ENCODE measurements around the gene FNIP2. TPM values are rescaled to one million over a fixed set of nuclear protein-coding genes. Genes with fewer than 3 reads are reported as not detected.

The FNIP2 gene
- total and polyA plus RNA-seq, 9 of the 15 experiments (the other 6 are each of a cell fraction or from before 2014, with no cell fraction given), result 1.7 to 15.5 (median 8.3) TPM

- TF ChIP-seq ZNF592 (IDR thresholded peaks at IDR 0.05) (peak; percentile 93), RNF2 (IDR thresholded peaks at IDR 0.05) (peak; percentile 88), NCOR1 (IDR thresholded peaks at IDR 0.05) (peak; percentile 60; the same call in 1 of the 2 replicates)
These were observed 133.7 kb downstream of the FNIP2 start (continued) for GRCh38 chr4:158902280-158903078.

DNA sequence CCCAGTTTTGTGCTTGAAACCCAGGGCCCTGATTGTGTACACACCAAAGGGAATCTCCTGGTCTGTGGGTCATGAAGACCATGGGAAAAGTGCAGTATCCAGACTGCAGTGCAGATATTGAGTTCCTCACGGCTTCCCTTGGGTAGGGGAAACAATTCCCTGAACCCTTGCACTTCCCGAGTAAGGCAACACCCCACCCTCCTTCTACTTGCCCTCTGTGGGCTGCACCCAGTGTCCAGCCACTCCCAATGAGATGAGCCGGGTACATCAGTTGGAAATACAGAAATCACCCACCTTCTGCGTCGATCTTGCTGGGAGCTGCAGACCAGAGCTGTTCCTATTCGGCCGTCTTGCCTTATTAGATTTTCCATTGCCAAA lies 134.2 kb downstream of the FNIP2 start:
- ChIA-PET POLR2A (interaction anchor here (1.0 to 1.7 kb wide), 4 partner anchors 10 to 116 kb away, joined by 3 to 7 read pairs (median 5); no protein-coding TSS in a partner anchor), CTCF (ENCODE audit: low intra/inter-chr PET ratio) (no interaction called here)
- TF ChIP-seq NFRKB (IDR thresholded peaks at IDR 0.05; ENCODE audit: low read depth), result 0 out of 2 replicates have a peak, but pooled peaks have one; percentile 21
- TF ChIP-seq, protein P1, sequence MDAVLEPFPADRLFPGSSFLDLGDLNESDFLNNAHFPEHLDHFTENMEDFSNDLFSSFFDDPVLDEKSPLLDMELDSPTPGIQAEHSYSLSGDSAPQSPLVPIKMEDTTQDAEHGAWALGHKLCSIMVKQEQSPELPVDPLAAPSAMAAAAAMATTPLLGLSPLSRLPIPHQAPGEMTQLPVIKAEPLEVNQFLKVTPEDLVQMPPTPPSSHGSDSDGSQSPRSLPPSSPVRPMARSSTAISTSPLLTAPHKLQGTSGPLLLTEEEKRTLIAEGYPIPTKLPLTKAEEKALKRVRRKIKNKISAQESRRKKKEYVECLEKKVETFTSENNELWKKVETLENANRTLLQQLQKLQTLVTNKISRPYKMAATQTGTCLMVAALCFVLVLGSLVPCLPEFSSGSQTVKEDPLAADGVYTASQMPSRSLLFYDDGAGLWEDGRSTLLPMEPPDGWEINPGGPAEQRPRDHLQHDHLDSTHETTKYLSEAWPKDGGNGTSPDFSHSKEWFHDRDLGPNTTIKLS (IDR thresholded peaks at IDR 0.05; ENCODE audit: borderline replicate concordance, low read depth), result 0 out of 2 replicates have a peak, but pooled peaks have one; percentile 28
- TF ChIP-seq JUND (IDR thresholded peaks at IDR 0.05; ENCODE audit: borderline replicate concordance, low read depth, low read length), result no peak
- 0 out of 3 replicates have a peak, but pooled peaks have one; percentile 6 for TF ChIP-seq JUND (tag; IDR thresholded peaks at IDR 0.05; ENCODE audit: borderline replicate concordance, low read depth, low read length)
- no peak for TF ChIP-seq ELF1 (tag; IDR thresholded peaks at IDR 0.05)
- TF ChIP-seq FOSL1 (tag; conservative IDR thresholded peaks at IDR 0.05), result 0 out of 2 replicates have a peak, but pooled peaks have one; percentile 4
- TF ChIP-seq KLF1 (tag; IDR thresholded peaks at IDR 0.05), result 0 out of 2 replicates have a peak, but pooled peaks have one; percentile 1
- TF ChIP-seq TAF7 (tag; IDR thresholded peaks at IDR 0.05), result no peak
- peak; percentile 47; the same call in 1 of the 2 replicates for TF ChIP-seq GTF2A2 (tag; IDR thresholded peaks at IDR 0.05)
- TF ChIP-seq THRAP3 (IDR thresholded peaks at IDR 0.05; ENCODE audit: borderline replicate concordance), result no peak
- no peak for TF ChIP-seq NFXL1 (CRISPR knock-in tag; IDR thresholded peaks at IDR 0.05)
- TF ChIP-seq ZNF584 (CRISPR knock-in tag; IDR thresholded peaks at IDR 0.05; ENCODE audit: low read depth), result 0 out of 2 replicates have a peak, but pooled peaks have one; percentile 5
- Histone ChIP-seq H3K27ac (ENCODE audit: extremely low read depth, low read depth, low read length) (peak overlapping the region; percentile 83), H3K4me2 (ENCODE audit: insufficient read depth, low read length) (peak overlapping the region; percentile 52), H3K4me1 (replicated peaks in 1 of 2; ENCODE audit: control insufficient read depth in 2 of 2, insufficient read depth in 2 of 2, low read length in 2 of 2) (peaks cover 7 to 13% of the 10 kb centered on the region in 2 experiments; a peak in 4 of 5 replicates), H4K20me1 (replicated peaks; ENCODE audit: control insufficient read depth, insufficient read depth, low read length) (no peaks in the 10 kb centered on the region), H3K79me2 (ENCODE audit: control insufficient read depth, insufficient read depth, low read length) (no peaks in the 10 kb centered on the region), H3K9me1 (ENCODE audit: control insufficient read depth, insufficient read depth, low read length) (no peaks in the 10 kb centered on the region), H3K27me3 (ENCODE audit: control insufficient read depth in 2 of 2, insufficient read depth in 2 of 2, low read length in 2 of 2) (no peaks in the 10 kb centered on the region), H3K4me3 (no peak overlapping the region), H3K9ac (ENCODE audit: insufficient read depth in 1 of 2, low read depth in 2 of 2, low read length in 2 of 2) (peak overlapping the region; percentile 62 to 84; a peak in 2 of 4 replicates), H2AFZ (ENCODE audit: low read depth, low read length) (peak overlapping the region; percentile 85), H3K36me3 (ENCODE audit: control insufficient read depth, insufficient read depth, low read length) (peaks cover 11% of the 10 kb centered on the region; the same call in 2 of the 3 replicates), H3K9me3 (replicated peaks; ENCODE audit: control insufficient read depth, insufficient read depth, low read depth, low read length) (0 out of 2 replicates have a peak, but pooled peaks cover 2% of the 10 kb centered on the region)
- BruUV-seq (replicated peaks), result no TSS peak
- intact Hi-C loops (cut with micrococcal nuclease) (loop anchor here (5.0 kb wide), 2 partner anchors 104 to 274 kb away; no protein-coding TSS in a partner anchor), in situ Hi-C loops (cut with MboI) (no loop called here)
- ATAC-seq, result peak; percentile 52
- FAIRE-seq, result no peak
- 80% methylated on average over 7 of the region's 7 CpGs for WGBS (ENCODE audit: insufficient coverage, low coverage, missing lambda C conversion rate)
- no peak for DNase-seq (ENCODE audit: extremely low read depth in 1 of 4, low spot score in 3 of 4)

Measured in K562 (cell line).